Stimulated activated CD4-positive, alpha-beta T cell treated with anti-CD3 and anti-CD28 coated beads, Interleukin-15, amount 100 ng/mL, for 1 hour (primary cell): ENCODE data around the gene RNPEPL1.
"Not testable (repeated sequence)": the region's sequence is repeated elsewhere in the genome, so short reads cannot be mapped to it uniquely, and the experiment has no call there.

Experiments used
- DNase-seq, 2 donors: peaks; one replicate each; pipeline ENCODE4 v3.0.0-alpha.2; 2020; ENCODE audit warnings: low read depth in 1 of 2, low spot score in 1 of 2

RNPEPL1 gene

DNA sequence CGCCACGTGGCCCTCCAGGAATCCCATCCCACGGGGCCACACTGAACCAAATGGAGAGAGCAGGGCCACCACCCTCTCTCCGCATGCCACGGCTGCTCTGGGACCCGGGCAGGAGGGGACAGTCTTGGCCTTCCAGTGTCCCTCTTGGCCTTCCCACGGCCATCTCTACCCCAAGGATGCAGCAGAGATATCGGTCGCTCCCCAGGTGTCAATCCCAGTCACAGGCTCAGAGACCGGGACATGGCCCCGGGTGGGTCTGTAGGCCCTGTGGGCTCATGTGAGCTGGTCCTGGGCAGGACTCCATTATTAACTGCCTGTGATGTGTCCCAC is 33.5 kb downstream of the RNPEPL1 start:
- no peak for DNase-seq

DNA sequence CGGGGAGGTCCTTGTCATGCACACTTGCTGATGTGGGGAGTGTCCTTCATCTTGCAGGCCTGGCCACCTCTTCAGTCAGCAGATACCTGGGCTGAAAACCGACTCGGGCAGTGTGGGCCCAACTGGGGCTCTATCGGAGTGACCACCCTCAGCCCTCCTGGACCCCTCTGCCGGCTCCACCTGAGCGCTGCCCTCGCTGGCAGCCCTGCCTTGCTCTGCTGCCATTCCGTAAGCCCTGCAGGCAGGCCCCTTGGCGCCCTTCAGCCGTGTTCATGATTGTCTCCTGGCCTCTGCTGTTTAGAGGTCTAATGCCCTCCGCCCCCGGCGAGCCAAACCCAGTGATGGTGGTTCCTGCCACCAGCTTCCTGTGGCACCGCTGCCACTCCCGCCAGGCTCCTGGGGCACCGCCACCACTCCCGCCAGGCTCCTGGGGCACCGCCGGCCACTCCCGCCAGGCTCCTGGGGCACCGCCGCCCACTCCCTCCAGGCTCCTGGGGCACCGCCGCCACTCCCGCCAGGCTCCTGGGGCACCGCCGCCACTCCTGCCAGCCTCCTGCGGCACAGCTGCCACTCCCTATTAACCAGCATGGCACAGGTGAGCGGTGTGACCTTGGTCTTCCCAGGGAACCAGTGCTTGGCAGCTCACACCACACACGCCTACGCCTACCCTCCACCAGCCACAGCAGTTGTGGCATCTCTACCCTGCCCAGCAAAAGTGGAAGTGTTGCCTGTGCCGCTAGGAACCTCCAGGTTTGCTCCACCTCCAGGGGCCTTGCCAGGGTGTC is 34.2 kb downstream of the RNPEPL1 start:
- no peak for DNase-seq

DNA sequence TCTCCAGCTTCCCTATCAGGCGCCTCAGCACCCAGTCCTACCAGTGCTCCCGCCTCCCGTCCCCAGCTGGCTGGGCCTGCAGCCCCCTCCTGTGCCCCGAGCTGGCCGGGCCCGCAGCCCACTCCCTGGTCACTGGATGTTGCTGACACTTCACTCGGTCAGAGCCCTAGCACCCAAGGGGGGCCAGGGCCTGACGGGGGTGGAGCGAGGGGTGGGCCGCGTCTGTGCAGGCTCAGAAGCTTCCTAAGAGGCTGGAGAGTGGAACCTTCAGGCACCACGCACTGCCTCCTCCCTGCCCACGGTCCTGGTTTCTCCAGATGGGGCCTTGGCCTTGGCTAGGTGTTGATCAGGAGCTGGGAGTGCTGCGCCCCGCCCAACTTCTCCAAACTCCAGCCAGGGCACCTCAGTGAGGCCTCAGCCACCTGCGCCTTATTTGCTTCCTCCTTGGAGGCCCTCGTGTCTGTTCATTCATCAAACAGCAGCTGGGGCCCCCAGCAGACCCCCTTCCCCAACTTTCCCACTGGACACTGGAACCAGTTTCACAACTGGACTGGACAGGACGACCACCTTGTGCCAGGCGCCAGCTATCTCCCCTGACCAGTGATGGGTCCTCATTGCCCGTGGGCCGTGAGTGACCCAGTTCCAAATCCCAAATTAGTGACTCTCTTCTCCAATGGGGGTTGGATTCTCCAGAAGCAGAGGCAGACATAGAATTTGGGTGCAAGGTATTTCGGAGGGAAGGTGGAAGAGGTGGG is 35.0 kb downstream of the RNPEPL1 start:
- no peak for DNase-seq

DNA sequence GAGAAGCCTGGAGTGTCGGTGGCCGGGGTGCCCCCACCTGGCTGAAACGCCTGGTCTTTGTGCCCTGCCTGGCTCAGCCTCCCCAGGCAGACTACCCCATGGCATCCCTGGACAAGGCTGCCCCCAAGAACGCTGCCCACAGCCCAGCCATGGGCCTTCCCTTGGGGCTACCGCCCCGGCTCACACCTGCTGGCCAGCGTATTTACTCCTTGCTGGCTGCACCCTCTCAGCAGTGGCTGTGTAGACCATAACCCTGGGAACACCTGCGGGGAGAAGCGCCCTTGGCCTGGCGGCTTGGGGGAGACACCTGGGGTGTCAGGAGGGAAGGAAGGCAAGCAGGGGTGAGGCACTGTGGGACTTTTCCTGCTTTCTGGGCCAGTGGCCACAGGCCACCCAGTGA is 35.6 kb downstream of the RNPEPL1 start:
- no peak for DNase-seq

DNA sequence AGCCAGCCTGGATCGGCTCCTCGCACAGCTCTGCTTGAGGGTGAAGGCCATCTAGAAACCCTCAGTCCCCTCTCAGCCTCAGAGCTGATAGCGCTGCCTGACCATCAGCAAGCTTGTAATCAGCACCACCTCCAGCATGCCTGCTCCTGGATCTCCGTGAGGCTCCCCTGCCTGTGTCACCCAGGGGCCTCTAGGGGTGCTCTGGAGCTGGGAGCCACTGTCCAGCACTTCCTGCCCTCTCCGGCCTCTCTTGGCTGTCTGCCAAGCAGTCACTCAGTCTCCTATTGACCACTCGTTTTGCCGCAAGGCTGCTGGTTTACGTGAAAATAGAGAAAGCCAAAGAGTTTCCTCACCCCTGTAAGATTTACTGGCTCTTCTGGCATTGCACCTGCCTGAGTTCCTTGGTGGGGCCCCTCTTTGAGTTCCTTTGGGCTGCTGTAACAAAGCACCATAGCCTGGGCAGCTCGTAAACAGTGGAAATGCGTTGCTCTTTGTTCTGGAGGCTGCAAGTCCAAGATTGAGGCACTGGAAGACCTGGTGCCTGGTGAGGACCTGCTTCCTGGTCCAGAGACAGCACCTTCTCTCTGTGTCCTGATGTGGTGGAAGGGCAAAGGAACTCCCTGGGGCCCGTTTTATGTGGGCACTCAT is 36.1 kb downstream of the RNPEPL1 start:
- DNase-seq, result no peak

DNA sequence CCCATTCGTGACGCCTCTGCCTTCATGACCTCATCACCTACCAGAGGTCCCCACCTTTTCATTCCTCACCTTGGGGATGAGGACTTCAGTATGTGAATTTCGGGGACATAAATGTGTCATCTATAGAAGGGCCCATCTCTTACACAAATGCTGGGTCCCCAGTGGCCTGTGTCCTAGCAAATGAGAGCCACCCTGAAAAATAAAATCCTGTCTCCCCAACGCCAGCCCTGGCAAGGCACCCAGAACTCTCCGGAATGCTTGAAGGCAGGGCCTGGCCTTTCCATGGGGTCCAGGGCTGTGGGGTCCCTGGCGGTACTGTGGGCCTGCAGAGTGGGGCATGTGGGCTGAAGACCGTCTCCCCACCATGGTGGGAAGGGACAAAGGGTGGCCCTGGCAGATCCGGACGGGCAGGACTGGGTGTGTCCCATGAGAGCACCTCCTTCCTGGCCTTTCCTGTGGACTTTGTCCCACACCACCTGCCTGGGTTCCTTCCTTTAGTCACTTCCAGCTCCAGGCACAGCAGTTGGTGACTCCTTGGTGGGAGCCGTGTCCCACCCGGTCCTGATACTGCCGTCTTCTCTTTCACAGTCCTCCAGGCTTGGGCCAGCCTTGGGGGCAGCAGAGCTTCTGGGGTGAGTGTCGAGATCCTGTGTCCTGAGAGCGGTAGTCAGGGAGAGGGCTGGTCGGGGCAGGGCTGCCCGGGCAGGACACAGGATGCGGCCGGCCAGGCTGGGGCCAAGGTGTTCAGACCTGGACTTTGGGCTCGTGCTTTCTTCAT is 36.8 kb downstream of the RNPEPL1 start:
- no peak for DNase-seq

DNA sequence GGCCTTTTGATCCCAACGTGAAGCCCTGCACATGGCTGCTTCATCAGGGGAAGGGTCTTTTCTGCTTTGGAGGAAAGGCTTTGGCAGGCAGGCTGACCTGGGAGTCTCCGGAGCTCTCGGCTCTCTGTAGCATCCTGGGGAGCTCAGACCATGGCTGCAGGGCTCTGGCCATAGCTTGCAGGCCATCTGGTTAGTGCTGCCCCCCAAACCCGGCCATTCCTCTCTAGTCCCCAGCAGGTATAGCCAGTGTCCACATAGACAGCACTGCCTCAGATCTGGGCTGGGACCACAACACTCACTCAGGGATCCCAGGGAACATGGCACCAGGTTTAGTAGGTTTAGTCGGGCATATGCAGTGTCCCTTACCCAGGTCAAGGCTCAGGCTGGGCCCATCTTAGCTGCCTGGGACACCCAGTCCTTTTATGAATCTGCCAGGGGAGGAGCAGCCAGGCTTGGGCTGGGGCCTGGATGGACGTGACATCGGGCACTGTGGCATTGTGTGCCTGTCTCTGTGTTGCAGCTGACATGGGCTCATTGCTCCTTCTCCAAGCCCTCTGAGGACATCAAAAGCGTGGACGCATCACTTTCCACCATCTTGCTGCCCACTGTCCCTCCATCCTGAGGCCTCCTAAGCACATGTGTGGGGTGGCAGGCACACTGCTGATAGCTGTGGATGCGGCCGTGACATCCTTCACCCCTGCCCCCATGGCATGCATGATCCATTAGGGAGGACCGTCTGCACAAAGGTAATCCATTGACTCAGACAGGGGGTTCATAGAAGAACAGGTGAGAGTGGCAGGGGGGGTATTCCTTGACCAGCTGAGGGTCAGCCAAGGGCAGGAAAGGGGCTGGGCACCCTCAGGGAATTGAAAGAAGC is 37.8 kb downstream of the RNPEPL1 start:
- DNase-seq, result no peak

DNA sequence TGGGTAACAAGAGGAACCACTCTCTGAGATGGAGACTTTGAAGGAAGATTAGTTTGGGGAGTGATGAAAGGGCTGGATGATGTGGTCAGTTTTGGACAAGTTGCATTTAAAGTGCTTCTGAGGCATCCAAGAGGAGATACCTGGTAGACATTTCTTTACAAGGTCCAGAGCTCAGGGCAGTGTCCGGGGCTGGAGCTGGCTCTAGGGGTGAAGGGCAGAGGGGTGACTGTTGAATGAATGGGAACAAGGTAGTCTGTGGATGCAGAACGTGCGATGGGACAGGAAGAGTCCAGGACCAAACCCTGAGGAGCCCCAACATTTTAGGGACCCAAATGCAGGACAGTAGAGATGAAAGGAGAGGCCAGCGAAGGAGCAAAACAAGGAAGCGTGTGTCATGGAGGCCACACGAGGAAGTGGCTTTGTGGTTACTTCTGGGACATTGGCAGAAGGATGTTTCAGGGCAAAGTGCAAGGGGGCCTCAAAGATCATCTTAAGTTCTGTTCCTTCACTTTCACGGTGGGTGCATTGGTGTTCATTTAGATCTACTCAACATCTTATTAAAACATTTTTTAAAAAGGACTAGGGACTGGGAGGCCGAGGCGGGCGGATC is 43.4 kb downstream of the RNPEPL1 start:
- no peak for DNase-seq

DNA sequence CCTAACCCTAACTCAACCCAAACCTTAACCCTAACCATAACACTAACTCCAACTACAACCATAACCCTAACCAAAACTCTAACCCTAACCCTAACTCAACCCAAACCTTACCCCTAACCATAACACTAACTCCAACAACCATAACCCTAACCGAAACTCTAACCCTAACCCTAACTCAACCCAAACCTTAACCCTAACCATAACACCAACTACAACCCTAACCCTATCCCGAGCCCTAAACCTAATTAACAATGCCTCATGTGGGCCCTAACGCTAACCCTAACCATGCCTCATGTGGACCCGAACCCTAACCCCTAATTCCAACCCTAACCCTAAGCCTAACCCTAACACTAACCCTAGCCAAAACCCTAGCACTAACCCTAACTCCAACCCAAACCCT is 45.5 kb downstream of the RNPEPL1 start:
- DNase-seq, result no peak

DNA sequence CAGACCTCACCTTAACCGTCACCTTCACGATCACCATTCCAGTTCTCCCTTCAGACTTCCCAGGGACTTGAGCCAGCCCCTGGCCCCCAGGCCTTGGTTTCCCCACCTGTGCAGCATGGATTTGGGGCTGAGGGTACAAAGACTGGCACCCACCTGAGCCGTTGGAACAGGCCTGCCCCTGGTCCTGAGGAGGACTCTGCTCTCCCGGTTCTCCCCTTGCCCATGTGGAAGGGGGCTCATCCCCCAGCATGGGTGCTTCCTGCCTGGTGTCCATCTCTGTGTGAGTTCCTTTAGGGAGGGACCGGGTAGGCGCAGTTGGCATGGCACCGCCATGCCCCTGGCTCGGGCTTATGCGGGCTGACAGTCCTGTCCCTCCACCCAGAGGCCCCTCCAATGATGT is 46.1 kb downstream of the RNPEPL1 start:
- no peak for DNase-seq

DNA sequence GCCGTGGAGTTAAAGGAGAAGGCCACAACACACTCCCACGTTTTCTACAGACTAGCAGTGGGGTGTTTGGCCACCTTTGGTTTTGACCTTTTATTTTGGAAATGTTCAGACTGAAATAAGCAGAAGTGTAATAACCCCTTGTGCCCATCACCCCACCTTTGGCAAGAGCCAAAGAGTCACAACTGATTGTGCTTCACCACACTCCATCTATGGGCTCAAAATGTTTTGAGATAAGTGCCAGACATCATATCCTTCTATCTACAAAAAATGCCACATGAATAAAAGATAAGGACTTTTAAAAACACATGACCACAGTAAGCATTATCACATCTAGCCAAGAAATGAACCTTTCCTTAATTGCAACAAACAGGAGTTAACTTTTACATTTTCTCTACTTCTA is 47.1 kb downstream of the RNPEPL1 start:
- no peak for DNase-seq

DNA sequence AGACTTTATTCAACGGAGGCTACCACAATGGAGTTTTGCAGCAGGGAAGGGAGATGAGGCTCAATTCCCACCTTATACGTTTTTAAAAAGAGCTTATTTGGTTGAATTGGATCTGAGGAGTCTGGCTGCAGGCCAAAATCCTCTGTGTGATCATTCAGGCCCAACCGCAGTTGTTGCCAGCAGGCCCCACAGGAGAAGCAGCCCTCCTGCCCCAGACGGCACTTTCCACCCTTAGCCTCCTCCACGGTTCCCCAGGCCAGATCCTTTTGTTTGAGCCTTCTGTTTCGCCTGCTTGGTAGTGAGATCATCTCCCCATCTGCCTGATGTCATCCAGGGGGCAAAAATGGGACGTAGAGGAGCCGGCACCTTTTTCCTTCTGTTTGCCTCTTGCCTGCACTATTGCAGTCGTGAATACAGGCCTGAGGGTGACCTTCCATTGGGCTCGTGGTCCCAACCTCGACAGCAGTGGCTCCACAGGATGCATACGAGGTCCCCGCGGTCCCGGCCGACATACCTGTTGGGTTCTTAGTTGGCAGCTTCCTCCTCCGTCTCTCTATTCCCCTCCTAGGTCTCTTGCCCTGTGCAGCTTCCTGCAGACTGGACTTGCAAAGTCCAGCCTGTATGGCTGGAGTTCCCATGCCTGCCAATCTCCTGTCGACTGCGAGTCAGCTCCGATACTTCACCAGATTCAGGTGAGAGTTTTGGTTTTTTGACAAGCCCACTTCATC is 47.7 kb downstream of the RNPEPL1 start:
- no peak for DNase-seq

DNA sequence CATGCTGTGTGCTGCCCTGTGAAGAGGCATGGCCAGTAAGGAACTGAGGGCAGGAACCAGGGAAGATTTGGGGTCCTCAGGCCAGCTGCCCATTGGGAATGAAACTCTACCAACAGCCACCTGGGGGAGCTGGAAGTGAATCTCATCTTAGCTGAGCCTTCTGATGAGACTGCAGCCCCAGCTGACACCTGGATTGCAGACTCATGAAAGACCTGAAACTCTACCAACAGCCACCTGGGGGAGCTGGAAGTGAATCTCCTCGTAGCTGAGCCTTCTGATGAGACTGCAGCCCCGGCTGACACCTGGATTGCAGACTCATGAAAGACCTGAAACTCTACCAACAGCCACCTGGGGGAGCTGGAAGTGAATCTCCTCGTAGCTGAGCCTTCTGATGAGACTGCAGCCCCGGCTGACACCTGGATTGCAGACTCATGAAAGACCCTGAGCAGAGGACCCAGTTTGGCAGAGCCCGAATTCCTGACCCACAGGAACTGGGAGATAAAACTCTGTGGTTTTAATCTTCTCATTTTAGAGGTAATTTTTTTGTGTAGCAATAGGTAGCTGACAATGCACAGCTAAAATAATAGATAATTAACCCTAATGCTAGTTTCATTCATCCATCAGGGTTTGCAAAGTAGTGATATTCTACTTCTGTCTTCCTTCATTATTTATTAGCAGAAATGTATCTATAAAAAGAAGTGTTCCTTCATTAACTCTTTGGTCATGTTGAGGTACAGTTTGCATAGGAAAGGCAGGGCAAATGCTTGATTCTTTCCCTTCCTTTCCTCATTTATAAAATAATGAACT is 48.8 kb downstream of the RNPEPL1 start:
- not testable (repeated sequence) for DNase-seq

DNA sequence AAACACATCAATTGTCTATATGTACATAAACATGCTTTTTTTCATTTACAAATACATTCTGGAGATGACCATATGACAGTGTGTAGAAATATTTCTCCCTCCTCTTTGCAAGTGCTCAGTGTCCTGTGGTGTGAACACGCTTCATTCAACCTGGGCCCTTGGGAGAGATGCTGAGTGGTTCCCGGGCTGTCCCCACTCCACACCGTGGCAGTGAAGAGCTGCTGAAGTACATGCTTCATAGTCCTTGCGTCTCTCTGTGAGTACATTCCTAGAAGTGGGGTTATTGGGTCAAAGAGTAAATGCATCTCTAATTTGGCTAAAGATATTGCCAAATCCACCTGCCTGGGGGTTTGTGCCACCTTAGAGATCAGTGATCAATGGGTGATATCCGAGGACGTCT is 50.5 kb downstream of the RNPEPL1 start:
- no peak for DNase-seq

DNA sequence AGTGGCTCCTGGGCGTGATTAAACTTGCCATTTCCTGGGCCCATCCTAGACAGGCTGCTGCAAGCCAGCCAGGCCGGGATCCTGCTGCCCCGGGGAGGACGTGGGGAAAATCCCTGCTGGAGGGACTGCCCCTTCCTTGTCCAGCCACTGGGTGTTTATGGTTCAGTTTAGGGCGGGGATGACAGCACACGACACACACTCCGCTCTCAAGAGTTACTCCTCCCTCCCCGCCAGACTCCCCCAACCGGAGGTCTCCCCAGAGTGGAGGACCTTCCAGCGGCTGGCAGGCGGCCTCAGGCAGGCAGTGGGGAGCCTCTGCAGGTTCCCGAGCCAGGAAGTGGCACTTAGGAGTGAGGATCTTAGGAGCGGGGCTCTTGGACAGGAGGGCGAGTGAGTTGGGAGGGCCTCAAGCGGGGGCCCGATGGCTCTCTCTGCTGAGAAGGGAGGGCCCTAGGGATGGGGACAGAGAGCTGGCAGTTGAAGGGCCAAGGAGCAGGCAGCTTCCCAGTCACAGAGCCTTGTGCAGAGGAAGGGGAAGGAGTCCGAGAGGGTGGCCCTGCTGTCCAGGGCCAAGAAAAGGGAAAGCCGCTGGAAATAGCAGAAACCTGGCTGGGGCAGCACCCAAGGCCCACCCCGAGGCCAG is 51.3 kb downstream of the RNPEPL1 start:
- DNase-seq, result peak in 1 of 2 donors; percentile 0

DNA sequence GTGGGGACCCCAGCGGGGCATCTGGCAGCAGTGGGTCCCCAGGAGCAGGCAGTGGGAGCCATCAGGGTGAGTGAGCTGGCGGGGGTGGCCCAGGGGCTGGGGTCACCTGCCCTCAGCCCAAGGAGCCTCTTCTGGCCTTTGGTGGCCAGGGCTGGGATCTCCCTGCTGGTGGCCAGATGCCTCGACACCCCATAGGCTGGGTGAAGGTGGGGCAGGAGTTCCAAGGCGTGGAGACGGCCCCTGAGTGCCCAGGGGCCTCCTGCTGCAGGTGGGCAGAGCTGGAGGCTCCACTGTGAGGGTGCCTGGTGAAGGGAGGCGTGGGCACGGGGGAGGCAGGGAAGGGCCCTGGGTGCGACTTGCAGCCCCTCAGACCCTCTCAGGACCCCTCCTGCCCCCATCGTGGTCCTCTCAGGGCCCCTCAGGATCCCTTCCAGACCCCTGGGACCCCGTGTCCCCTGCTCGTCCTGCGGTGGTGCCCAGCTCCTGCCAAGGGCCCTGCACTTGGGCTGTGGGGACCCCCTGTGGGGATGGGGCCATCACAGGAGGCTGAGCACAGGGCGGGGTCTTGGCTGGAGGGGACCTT is 52.0 kb downstream of the RNPEPL1 start:
- DNase-seq, result no peak

DNA sequence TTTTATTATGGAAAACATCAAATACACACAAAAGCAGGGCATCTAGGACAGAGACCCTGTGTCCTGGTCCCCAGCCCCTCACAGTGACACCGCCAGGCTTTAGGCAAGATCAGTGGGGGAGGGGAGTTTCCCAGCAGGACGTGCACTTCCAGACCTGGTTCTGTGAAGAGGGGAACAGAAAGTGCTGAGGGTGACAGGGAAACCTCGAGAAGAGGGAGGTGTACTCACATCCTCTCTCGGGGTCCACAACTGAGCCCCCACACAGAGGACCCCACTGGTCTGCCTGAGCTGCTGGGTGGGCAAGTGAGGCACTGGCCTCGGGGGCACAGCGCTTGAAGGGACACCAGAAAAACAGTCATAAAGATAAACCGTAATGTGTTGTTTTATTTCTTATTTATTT is 52.6 kb downstream of the RNPEPL1 start:
- no peak for DNase-seq

DNA sequence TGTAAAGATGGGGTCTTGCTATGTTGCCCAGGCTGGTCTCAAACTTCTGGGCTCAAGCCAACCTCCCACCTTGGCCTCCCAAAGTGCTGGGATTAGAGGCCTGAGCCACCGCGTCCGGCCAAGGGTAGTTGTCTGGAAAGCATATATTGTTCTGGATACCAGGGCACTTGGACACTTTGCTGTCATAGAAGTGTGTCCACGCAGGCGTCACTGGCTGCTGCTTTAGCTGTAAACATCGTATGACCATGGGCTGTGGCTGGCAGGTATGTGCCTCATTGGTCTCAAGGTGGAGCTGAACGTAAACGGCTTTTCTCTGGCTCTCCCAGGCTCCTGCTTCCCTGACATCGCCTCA is 53.8 kb downstream of the RNPEPL1 start:
- DNase-seq, result peak in 1 of 2 donors; percentile 1
